ENCODE data around the gene PTPRT. TPM values are rescaled to one million over a fixed set of nuclear protein-coding genes. Genes with fewer than 3 reads are reported as not detected.

Gene PTPRT
- total RNA-seq, 1 donor from 2014 or later, result not detected

- DNase-seq (ENCODE audit: extremely low spot score, unreplicated experiment), result no peak
- H3K4me1 Mint-ChIP-seq (ENCODE audit: unreplicated experiment), result no peaks in the 10 kb centered on the region
- H3K27me3 Mint-ChIP-seq (ENCODE audit: unreplicated experiment), result no peaks in the 10 kb centered on the region
- peaks cover 31% of the 10 kb centered on the region for H3K9me3 Mint-ChIP-seq (ENCODE audit: unreplicated experiment)
- TF ChIP-seq, protein P1, sequence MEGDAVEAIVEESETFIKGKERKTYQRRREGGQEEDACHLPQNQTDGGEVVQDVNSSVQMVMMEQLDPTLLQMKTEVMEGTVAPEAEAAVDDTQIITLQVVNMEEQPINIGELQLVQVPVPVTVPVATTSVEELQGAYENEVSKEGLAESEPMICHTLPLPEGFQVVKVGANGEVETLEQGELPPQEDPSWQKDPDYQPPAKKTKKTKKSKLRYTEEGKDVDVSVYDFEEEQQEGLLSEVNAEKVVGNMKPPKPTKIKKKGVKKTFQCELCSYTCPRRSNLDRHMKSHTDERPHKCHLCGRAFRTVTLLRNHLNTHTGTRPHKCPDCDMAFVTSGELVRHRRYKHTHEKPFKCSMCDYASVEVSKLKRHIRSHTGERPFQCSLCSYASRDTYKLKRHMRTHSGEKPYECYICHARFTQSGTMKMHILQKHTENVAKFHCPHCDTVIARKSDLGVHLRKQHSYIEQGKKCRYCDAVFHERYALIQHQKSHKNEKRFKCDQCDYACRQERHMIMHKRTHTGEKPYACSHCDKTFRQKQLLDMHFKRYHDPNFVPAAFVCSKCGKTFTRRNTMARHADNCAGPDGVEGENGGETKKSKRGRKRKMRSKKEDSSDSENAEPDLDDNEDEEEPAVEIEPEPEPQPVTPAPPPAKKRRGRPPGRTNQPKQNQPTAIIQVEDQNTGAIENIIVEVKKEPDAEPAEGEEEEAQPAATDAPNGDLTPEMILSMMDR (IDR thresholded peaks at IDR 0.05), result no peak
- no peak overlapping the region for H3K27ac Mint-ChIP-seq (ENCODE audit: unreplicated experiment)
- no peaks in the 10 kb centered on the region for H3K36me3 Mint-ChIP-seq (ENCODE audit: unreplicated experiment)
- H3K4me3 Mint-ChIP-seq (ENCODE audit: unreplicated experiment), result no peak overlapping the region
These were observed 210.0 kb downstream of the PTPRT start for GRCh38 chr20:42979720-42980119.

DNA sequence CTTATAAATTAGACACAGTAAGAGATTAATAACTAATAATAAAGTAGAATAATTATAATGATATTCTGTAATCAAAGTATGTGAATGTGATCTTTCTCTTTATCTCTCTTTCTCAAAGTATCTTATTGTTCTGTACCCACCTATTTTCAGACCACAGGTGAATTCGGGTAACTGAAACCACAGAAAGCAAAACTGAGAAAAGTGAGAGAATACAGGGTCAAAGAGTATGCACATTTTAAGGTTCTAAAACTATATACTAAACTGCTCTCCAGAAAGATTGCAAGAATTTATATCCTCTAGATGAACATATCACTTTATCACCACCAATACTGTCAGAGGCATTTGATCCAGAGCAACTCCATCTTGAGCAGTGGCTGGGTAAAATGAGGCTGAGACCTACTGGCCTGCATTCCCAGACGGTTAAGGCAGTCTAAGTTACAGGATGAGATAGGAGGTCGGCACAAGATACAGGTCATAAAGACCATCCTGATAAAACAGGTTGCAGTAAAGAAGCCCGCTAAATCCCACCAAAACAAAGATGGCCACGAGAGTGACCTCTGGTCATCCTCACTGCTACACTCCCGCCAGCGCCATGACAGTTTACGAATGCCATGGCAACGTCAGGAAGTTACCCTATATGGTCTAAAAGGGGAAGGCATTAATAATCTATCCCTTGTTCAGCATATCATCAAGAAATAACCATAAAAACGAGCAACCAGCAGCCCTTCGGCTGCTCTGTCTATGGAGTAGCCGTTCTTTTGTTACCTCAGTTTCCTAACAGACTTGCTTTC, 211.3 kb downstream of the PTPRT start:
- Mint-ChIP-seq H3K4me1 (ENCODE audit: unreplicated experiment) (no peaks in the 10 kb centered on the region), H3K27ac (ENCODE audit: unreplicated experiment) (no peak overlapping the region), H3K9me3 (ENCODE audit: unreplicated experiment) (peaks cover 24% of the 10 kb centered on the region), H3K27me3 (ENCODE audit: unreplicated experiment) (no peaks in the 10 kb centered on the region), H3K4me3 (ENCODE audit: unreplicated experiment) (no peak overlapping the region), H3K36me3 (ENCODE audit: unreplicated experiment) (no peaks in the 10 kb centered on the region)
- TF ChIP-seq, protein P1 (IDR thresholded peaks at IDR 0.05), result no peak
- DNase-seq (ENCODE audit: extremely low spot score, unreplicated experiment), result no peak

DNA sequence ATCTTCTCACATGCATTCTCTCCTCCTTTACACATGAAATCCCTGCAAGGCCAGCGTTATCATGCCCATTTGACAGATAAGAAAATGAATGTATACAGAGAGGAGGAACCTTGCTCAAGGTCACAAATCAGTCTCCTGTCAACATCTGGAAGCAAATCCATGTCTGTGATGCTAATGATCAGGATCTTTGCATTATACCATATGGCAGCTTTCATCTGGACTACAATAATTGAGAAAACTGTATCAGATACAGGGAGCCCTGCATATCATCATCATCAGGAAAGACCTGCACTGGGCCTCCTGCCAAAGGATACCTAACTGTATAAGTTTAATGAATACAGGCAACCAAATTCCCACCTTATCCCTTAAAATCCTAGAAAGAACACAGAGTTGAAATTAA, 213.7 kb downstream of the PTPRT start:
- H3K9me3 Mint-ChIP-seq (ENCODE audit: unreplicated experiment), result peaks cover 18% of the 10 kb centered on the region
- H3K27me3 Mint-ChIP-seq (ENCODE audit: unreplicated experiment), result no peaks in the 10 kb centered on the region
- TF ChIP-seq, protein P1 (IDR thresholded peaks at IDR 0.05), result no peak

GRCh38 chr20:42974347-42974746, 215.4 kb downstream of the PTPRT start:
- no peaks in the 10 kb centered on the region for H3K4me1 Mint-ChIP-seq (ENCODE audit: unreplicated experiment)
- TF ChIP-seq, protein P1 (IDR thresholded peaks at IDR 0.05), result no peak
- no peaks in the 10 kb centered on the region for H3K27me3 Mint-ChIP-seq (ENCODE audit: unreplicated experiment)
- no peak overlapping the region for H3K4me3 Mint-ChIP-seq (ENCODE audit: unreplicated experiment)
- H3K9me3 Mint-ChIP-seq (ENCODE audit: unreplicated experiment), result peaks cover 15% of the 10 kb centered on the region
- no peaks in the 10 kb centered on the region for H3K36me3 Mint-ChIP-seq (ENCODE audit: unreplicated experiment)
- H3K27ac Mint-ChIP-seq (ENCODE audit: unreplicated experiment), result no peak overlapping the region
- no peak for DNase-seq (ENCODE audit: extremely low spot score, unreplicated experiment)

More for the DNA sequence above, 213.7 kb downstream of the PTPRT start:
- Mint-ChIP-seq H3K4me1 (ENCODE audit: unreplicated experiment) (no peaks in the 10 kb centered on the region), H3K4me3 (ENCODE audit: unreplicated experiment) (no peak overlapping the region), H3K27ac (ENCODE audit: unreplicated experiment) (no peak overlapping the region), H3K36me3 (ENCODE audit: unreplicated experiment) (no peaks in the 10 kb centered on the region)
- no peak for DNase-seq (ENCODE audit: extremely low spot score, unreplicated experiment)

DNA sequence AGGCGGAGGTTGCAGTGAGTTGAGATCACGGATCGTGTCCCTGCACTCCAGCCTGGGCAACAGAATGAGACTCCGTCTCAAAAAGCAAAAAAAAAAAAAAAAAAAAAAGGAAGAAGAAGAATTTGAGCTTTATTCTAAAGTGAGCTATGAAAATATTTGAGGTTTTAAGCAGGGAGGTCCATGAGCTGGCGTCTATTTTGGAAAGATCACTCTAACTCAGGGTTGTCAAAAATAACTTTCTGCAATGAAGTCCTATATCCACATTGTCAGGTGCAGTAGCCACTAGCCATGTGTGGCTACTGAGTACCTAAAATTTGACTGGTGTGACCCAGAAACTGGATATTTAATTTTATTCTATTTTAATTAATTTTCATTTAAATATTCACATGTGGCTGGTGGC, 217.1 kb downstream of the PTPRT start:
- H3K27me3 Mint-ChIP-seq (ENCODE audit: unreplicated experiment), result no peaks in the 10 kb centered on the region

More for the DNA sequence above, 217.1 kb downstream of the PTPRT start:
- no peak for DNase-seq (ENCODE audit: extremely low spot score, unreplicated experiment)
- Mint-ChIP-seq H3K4me3 (ENCODE audit: unreplicated experiment) (no peak overlapping the region), H3K36me3 (ENCODE audit: unreplicated experiment) (no peaks in the 10 kb centered on the region), H3K9me3 (ENCODE audit: unreplicated experiment) (peaks cover 29% of the 10 kb centered on the region), H3K27ac (ENCODE audit: unreplicated experiment) (no peak overlapping the region), H3K4me1 (ENCODE audit: unreplicated experiment) (no peaks in the 10 kb centered on the region)
- TF ChIP-seq, protein P1 (IDR thresholded peaks at IDR 0.05), result no peak
